Fibroblast of skin of right biceps (primary cell): ENCODE results near the gene FADS3.
A peak's percentile ranks its signal among the peaks of the same experiment; 100 is the strongest.

Experiments
- DNase-seq: peaks from one replicate; pipeline ENCODE4 v3.0.0-alpha.2; 2013

Gene FADS3

DNA sequence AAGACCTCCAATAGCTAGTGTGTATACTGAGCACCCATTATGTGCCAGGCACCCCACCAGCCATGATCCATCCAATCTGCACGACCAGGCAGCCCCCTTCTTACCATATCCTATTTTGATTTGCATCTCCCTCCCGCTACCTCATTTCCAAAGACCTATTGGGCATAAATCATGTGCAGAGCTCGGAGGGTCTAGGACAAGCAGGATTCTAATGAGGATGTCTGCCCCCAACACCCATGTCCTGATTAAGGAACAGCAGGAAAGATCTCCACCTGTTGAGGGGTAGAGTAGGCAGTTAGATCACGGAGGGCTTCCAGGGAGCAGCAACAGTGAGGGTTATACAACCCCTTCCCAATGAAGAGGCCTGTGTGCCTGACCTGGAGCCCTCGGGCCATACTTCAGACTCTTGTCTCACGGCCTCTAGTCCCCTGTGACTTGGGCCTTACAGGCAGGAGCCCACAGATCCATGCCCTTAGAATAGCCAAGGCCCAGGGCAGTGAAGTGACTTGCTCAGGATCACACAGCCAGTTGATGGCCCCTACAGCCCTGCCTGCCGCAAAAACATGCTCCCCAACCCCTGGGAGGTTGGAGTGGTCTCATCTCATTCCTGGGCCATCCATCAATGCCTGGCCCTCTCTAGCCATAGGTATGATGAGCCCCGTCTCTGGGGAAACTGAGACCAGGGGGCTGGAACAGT lies 22.5 kb upstream of the FADS3 start:
- DNase-seq, result no peak

DNA sequence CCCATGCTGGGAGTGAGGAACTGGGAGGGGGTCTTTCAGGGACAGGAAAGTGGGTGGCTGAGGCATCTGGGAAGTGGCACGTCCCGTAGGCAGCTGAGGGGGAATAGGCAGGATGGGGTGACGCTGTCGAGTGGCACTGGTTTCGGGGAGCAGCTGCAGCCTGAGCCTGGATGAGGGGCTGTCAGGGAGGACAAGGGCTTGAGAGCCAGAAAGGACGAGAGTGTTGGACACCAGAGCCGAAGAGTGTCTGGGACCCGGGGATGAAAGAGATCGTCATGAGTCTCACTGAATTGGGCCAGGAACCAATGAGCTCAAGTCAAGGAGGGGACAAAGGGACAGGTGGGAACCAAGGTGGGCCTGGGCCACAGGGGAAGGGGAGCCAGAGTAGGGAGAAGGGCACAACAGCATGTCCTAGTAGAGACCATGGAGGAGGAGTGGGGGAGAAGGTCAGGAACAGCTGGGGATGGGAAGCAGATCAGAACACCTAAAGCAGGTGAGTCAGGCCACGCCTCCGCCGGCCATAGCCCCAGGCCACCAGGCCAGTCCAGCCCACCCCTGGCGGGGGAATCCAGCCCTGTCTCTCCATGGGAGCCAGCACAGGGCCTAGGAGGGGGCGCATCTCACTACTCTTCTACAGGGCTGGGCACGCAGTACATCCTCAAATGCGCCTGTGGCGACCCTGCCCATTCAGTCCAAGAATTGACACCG lies 21.8 kb upstream of the FADS3 start:
- DNase-seq, result no peak

DNA sequence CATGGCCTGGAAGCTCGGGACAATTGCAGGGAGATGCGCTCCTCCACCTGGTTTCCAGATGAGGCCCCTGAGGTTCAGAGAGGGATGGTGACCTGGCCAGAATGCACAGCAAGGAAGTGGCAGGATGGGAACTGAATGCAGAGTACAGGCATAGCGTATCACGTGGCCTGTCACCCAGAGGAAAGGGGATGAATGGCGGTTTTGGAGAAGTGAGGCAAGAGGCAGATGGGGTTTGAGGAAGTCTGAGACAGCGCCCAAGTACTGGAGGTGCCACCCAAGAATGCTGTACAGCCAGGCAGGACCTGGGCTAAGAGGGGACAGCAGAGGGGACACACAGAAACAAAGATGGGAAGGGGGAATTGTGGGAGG lies 21.2 kb upstream of the FADS3 start:
- no peak for DNase-seq

DNA sequence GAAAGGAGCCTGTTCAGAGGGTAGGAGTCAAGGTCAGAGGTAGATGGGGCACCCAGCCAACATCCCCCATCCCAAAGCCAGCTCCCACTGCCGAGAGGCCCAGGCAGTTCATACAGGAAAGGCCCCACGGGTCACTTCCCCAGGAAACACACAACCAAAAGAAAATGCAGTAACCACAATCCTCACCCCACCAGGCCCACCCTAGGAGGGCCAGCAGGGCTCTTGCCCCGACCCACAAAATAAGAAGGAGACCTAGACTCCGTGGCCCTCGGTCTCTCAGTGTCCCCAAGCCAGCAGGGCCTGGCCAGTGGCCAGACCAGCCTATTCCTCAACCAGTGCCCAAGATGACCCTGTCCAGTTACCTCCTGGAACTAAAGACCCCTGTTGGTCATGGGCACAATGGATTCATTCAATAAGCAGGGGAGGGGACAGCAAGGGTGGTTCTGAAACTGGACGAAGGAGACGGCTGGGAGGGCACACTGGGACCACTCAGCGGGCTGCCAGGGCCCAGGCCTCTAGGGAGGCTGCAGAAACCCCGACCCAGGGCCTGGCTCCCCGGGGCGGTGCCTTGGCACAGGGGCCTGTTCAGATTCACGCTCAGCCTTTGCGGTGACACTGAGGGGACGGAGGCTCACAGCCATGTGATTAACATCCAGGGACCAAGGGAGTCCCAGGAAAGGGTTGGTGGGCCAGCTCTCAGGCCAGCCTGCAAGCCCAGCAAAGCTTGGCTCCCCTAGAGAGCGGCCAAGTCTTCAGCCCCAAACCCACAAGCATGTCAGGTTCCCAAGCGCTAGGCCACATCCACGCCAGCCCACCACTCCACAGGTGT lies 20.6 kb upstream of the FADS3 start:
- no peak for DNase-seq

DNA sequence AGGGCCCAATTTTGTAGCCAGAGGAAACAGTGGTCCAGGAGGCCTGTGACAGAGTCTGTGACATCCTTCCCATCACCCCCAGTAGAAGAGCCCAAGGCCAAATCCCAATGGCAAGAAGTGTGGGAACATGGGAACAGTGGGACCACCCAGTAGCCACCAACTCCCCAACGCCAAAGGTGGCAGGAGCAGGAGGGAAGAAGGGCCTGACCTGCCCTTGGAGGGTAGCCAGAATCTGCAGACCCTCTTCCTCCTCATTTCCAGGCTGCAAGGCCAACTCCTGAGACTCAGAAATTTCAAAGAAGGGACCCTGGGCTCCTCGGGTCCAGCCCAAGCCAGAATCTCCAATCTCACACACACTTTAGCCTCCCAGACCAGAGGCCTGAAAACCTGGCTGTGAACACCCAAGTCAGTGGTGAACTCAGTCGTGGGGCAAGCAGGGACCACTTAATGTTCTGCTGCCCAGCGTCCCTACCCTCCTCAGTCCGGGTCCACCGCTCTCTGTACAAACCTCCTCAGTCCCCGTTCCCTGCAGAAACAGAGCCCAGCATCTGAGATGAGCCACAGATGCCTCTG lies 19.9 kb upstream of the FADS3 start:
- DNase-seq, result no peak

DNA sequence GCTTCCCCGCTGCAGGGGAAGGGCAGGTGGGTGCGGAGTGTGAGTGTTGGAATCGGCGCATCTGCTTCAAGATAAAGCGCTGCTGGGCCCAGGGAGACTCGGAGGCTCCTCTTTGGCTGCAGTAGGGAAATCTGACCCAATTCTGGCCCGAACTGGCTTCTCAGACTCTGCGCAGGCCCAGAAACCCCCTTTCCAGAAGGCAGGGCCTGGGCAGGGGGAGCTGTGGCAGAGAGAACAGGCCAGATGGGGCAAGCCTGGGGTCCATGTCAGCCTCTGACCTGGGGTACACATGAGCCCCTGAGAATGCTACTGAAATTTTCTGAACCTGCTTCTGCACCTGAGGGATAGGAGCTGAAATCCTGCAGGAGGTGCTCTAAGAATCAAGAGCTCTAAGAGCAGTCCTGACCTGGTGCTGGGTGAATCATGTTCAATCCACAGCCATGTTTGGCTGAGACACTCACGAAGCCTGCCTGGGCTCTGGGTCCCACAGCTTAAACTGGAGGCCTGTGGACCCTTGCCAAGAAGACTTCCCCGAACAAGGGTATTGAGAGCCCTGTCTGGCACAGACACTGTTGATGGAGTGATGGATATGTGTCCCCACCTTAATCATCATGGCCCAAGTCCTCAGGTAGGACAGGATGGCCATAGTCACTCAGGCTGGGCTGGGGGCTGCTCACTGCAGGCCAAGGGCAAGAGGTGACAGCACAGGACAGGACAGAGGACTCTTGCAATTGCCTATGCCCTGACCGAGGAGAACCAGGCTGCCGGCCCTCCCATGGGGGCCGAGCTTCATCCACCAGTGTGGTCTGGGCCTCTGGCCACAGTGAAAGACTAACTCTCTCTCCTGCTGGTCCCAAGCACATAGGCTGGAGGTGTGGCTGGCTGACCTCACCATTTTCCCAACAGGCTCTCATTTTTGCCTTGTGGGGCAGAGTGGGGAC lies 19.1 kb upstream of the FADS3 start:
- no peak for DNase-seq

DNA sequence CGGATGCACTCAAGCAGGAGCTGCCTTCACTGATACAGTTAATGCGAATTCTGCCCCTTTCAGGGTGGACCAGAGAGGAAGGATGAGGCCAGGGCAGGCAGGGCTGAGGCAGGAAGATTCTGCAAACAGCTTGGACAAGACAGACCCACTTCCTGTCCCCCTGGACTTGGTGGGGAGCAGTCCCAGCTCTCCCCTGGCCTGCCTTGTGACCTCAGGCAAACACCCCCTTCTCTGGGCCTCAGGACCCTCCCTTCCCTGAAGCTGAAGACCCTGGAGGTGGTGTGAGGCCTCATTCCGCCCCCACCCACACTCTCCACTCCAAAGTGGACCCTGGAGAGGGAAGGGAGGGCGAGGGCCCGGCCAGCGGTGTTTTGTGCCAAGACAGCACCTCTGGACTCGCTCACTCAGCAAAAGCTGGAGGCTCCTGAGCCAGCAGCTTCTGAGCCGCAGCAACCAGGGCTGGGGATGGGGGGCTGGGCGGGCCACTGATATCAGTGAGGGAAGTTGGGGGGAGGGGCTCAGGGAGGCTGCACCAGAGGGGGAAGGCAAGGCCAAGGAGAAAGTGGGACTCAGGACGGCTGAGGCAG lies 17.5 kb upstream of the FADS3 start:
- DNase-seq, result peak; percentile 33

DNA sequence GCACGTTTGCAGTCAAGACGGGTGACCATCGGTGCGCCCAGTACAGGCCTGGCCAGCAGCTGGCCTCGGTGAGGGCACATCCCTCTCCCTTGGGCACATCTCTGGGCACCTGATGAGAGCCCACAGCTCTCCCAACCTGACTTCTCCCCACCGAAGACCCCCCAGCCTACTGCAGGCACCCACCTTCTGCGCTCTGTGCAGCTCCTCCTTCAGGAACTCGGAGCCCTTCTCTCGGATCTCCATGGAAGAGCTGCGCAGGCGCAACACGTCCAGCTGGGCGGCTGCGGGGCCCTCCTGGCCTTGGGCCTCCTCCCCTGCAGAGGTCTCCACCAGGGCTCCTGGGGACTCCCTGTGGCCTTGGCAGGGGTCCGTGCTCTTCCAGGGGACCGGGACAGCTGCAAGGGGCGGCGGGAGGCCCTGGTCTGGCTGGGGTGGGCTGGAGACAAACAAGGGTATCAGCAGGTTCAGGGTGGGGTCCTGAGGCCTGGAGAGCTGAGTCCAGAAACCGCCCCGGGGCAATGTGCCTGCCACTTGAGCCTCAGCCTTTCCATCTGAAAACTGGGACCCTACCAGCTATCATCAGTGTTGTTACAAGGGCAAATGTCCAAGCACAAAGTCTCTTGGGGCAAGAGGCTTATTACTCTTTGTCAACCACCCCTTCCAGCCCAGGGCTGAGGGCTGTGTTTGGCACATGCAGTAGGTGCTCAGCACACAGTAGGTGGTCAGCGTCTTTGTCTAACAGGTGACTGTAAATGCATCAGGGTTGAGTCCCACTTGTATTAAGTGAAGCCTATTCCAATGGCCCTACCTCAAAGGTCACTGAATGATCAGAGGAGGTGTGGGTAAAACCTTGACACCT lies 16.8 kb upstream of the FADS3 start:
- DNase-seq, result no peak

DNA sequence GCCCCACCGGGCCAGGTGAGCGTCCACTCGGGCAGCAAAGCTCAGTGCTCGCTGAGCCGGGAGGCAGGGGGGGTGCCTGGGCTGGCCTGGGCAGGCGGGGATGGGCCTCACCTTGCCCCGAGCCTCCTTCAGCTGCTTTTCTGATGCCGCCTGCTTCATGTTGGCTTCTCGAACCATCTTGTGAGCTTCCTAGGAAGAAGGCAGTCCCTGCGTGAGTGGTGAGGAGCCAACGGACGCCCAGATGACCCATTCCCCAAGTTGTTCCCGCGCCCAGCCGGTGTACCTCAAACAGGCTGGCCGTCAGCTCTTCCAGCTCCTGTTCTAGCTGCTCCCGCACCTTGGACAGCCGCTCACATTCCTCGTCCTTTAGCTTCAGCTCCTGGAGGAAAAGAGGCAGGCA lies 15.9 kb upstream of the FADS3 start:
- DNase-seq, result no peak

DNA sequence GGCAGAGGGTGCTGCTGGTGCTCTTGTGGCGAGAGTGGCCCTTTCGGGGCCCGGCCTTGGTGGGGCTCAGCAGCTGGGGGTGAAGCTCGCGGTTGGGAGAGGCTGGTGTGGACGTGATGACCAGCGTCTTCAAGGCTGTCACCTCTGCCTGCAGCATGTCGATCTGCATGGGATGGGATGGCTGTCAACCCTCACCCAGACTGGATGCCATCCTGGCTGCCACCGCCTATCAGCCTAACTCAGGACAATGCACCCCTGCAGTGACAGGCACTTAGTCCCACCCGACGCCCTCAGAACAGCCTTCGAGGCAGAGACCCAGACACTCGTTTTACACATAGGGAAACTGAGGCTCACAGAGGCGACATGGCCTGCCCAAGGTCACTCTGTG lies 15.2 kb upstream of the FADS3 start:
- DNase-seq, result no peak

DNA sequence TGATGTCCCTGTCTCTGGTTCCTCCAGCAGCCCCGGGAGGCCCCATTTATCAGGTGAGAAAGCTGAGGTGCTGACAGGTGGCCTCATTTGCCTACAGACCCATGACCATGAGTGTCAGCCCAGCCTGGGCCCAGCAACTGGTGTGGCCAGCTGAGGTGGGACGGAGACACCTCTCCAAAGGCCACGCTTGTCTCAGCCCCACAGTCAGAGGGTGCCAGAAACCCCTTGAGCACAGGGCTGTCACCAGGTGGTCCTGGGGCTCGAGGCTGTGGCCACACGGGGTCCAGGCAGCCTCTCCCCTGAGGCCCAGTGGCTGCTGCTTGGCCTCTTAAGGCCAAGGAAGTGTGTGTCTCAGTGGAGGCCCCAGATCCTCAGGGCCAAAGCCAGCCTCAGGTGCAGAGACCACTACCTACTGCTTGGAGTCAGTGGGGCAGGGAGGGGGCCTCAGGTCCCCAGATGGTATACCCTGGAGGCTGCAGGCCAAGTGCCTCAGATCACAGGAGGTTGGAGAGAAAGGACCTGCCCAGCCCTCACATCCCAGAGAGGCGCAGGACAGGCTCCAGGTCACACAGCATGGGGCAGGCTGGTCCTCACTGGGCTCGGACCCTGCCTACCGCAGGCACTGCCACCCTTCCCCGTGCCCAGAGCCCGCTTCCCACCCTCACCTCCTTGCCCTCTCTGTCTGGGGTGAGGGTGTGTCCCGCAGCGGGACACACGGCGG lies 14.6 kb upstream of the FADS3 start:
- no peak for DNase-seq

DNA sequence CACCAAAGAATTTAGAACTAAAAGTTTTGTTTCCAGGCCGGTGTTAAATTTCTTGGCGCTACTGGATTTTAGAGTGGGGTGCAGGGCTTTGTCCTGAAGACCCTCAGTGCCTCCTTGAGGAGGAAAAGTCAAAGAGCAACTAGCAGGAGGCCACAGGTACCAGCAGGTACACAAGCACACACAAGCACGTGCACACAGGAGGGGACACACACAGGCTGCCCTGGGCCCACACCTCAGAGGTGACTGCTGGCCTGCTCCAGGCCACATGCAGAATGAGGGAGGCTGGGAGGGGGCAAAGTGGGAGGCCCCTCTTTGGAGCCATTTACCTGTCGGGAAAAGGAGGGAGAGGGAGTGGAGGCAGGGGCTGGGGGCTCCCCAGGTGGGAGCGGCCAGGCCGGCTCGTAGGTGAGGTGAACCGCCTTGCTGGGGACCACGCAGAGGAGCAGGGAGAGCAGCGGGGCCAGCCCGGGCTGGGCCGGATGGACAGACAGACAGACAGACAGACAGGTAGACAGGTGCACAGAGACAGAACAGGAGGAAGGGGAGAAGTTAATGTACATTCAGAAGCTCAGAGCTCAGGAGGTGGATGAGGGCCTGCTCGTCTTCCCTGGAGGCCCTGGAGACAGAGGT lies 13.8 kb upstream of the FADS3 start:
- no peak for DNase-seq

DNA sequence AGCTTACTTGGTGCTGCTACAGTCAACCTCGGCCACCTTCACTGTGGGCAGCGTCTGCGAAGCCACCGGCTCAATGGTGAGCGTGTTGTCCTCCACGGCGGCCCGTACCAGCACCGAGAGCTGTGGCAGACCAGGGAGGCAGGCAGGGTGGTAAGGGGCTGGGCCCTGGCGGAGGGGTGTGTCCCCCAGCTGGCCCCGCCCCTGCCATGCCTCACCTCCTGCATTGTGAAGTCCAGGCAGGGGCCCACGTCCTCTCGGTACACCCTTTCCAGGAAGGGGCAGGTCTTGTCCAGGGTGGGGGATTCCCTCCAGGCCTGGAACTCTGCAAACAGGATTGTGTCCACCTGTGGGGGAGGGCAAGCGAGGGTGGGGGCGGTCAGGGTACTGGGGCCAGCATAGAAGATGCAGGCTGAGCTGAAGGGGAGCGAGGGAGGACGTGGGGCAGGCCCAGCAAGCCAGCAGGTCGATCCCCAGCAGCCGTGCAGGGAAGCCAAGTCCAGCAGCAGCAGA lies 13.2 kb upstream of the FADS3 start:
- DNase-seq, result no peak

DNA sequence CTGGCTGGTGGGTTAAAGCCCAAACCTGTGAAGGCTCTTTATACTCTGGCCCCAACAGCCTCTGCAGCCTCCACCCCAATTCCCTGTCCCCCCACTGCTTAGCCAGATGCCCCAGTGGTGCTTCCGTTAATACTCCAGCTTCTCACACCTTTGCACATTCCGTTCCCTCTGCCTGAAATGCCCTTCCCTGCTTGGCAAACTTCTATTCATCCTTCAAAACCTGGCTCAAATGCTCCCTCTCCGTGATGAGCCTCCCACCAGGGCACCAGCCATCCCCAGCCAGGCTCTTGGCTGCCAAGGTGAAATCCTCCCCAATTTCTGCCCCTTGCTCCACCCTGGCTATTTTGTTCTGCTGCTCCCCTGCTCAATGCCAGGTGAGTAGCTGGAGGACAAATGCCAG lies 12.5 kb upstream of the FADS3 start:
- DNase-seq, result no peak

DNA sequence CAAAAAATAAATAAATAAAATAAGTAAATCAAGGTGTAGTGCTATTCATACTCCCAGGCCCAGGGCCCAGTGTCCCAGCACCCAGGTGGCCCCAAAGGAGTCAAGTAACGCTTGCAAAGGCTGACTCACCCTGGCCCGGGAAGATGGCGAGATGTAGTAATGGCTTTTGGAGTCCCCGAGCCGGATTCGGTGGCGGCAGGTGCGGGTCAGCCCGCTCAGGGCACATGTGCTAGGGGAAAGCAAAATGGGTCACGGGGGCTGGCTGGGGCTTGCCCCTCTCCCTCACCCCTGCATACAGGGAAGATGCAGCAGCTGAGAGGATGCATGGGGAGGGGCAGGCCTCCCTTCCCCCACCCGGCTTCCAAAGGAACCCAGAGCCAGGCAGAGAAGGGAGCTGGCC lies 11.0 kb upstream of the FADS3 start:
- DNase-seq, result no peak

DNA sequence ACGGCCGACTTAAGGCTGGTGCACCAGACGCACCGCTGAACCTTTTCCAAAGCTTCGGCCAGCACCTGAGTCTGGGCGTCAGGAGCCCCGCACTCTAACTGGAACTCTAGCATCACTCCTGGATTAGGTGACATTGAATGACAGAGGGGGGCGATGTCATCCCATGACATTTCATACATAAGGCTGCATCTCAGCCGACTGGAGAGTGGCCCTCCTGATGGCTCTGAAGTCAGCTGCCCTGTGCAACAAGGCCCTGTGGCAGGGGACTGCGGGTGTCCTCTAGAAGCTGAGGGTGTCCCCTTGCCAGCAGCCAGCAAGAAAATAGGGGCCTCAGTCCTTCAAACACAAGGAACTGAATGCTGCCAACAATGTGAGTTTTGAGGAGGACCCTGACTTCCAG lies 10.1 kb upstream of the FADS3 start:
- no peak for DNase-seq

DNA sequence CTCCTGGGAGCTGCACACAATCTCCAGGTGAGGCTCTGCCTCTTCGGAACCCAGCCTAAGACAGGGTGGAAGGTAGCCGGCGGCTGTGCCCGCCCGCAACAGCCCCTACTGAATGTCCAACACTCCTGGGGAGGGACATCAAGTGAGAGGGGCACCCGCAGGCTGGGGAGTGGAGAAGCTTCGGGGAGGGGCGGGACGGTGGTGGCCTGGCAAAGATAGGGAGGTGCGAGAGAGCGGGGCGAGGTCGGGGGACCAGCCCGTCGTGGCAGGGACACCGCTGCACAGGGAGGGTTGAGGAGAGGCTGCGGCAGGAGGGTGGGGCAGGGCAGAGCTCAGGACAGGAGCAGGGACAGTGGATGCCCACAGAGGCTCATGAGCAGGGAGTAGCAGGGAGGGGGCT lies 8.9 kb upstream of the FADS3 start:
- DNase-seq, result no peak

DNA sequence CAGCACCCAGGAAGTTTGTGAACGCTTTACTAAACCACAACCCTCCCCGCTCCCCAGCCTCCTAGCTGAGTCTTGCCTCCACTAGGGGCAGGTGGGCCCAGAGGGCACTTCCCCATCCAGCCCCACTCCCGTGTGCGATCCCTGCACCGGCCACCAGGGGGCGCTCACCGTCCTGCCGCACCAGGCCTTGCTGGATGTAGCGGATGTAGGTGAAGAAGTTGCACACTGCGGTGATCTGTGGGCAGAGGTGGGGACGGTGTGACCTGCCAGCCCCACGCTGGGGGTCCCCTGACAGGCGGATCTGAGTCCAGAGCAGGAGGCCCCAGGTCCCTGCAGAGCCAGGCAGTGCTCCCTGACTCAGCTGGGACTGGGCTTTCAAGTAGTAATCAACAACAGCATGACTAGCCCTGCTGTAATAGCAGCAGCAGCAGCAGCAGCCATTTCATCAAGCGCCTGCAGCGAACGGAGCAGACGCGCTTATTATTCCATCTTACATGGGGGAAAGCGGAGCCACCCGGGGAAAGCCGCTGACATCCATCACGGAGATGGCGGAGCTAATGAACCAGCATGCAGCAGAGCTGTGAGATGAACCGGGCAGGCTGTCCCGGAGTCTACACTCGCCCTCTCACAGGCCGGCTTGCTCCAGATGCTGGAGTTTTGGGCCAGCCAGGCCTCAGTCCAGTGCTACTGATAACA lies 7.9 kb upstream of the FADS3 start:
- peak; percentile 66 for DNase-seq

DNA sequence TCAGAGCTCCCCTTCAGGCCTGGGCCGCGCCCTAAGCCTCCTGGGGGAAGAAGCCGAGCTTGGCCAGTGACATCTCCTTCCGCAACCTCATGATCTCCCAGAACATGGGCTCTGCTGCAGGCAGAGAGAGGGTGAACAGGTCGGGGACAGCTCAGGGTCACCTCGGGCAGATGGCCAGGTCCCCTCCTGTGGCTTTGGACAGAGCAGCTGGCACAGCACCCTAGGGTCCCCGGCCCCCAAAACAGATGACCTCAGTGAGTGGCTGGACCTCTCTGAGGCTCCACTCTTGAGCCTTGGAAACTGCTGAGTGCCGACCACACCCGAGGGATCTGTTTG lies 6.9 kb upstream of the FADS3 start:
- no peak for DNase-seq
